Choroid plexus epithelial cell (primary cell): ENCODE measurements around the gene EVPLL.
"Not testable (repeated sequence)": the region's sequence is repeated elsewhere in the genome, so short reads cannot be mapped to it uniquely, and the experiment has no call there.

ENCODE experiments used
- DNase-seq: peaks from one replicate; pipeline ENCODE4 v3.0.0-alpha.2; 2010; ENCODE audit warnings: low read depth
- H3K4me3 ChIP-seq: 2 replicates; pipeline ENCODE4 v1.5.1; 2011; ENCODE audit warnings: low read depth, mild to moderate bottlenecking, control low read depth, low read length, moderate library complexity
- CTCF ChIP-seq: conservative IDR thresholded peaks from 2 replicates; pipeline ENCODE4 v1.5.1; 2011; ENCODE audit warnings: low read depth, mild to moderate bottlenecking, control low read depth, inconsistent platforms, low read length, moderate library complexity

EVPLL gene

GRCh38 chr17:18379246-18380146, 1.9 kb downstream of the EVPLL start:
- no peak overlapping the region for H3K4me3 ChIP-seq
- no peak for DNase-seq
- TF ChIP-seq CTCF: no peak

- DNase-seq: no peak
- no peak for TF ChIP-seq CTCF
- H3K4me3 ChIP-seq: no peak overlapping the region
Measured at GRCh38 chr17:18380471-18381157, 3.0 kb downstream of the EVPLL start.

GRCh38 chr17:18381158-18381952, 3.8 kb downstream of the EVPLL start:
- no peak for TF ChIP-seq CTCF
- H3K4me3 ChIP-seq: no peak overlapping the region
- DNase-seq: no peak

GRCh38 chr17:18381953-18382245, 4.3 kb downstream of the EVPLL start:
- TF ChIP-seq CTCF: no peak
- DNase-seq: no peak
- H3K4me3 ChIP-seq: no peak overlapping the region

- TF ChIP-seq CTCF: no peak
- H3K4me3 ChIP-seq: no peak overlapping the region
- no peak for DNase-seq
Measured at GRCh38 chr17:18382441-18383078, 5.0 kb downstream of the EVPLL start.

- H3K4me3 ChIP-seq, DNase-seq: not testable (repeated sequence)
Measured at GRCh38 chr17:18383079-18383481, 5.5 kb downstream of the EVPLL start.

- DNase-seq, H3K4me3 ChIP-seq: not testable (repeated sequence)
Measured at GRCh38 chr17:18384271-18384670, 6.7 kb downstream of the EVPLL start.

GRCh38 chr17:18387583-18387982, 10.0 kb downstream of the EVPLL start:
- not testable (repeated sequence) for DNase-seq, H3K4me3 ChIP-seq

- not testable (repeated sequence) for H3K4me3 ChIP-seq, DNase-seq
Measured at GRCh38 chr17:18388266-18388665, 10.7 kb downstream of the EVPLL start.

GRCh38 chr17:18388728-18389127, 11.2 kb downstream of the EVPLL start:
- not testable (repeated sequence) for DNase-seq, H3K4me3 ChIP-seq

- DNase-seq, H3K4me3 ChIP-seq: not testable (repeated sequence)
Measured at GRCh38 chr17:18401872-18402590, 24.5 kb downstream of the EVPLL start.

GRCh38 chr17:18403166-18403565, 25.6 kb downstream of the EVPLL start:
- not testable (repeated sequence) for H3K4me3 ChIP-seq, DNase-seq
